Left ventricle myocardium inferior (tissue), 1 donor: ENCODE results near the gene NUCB1. TPM values are rescaled to one million over a fixed set of nuclear protein-coding genes. Genes with fewer than 3 reads are reported as not detected.
A peak's percentile ranks its signal among the peaks of the same experiment; 100 is the strongest.

Source experiments
- DNase-seq: peaks from one replicate; pipeline ENCODE4 v3.0.0-alpha.2; 2020
- H3K27ac ChIP-seq: fragments of 200-600 bp; replicated peaks from 2 replicates; pipeline ENCODE4 v1.8.0; 2021
- H3K27me3 ChIP-seq: fragments of 200-600 bp; 2 replicates; pipeline ENCODE4 v1.8.0; 2021; ENCODE audit warnings: low read depth
- H3K36me3 ChIP-seq: fragments of 200-600 bp; 2 replicates; pipeline ENCODE4 v1.8.0; 2021
- H3K4me1 ChIP-seq: fragments of 200-600 bp; 2 replicates; pipeline ENCODE4 v1.8.0; 2021
- H3K4me3 ChIP-seq: fragments of 200-600 bp; 2 replicates; pipeline ENCODE4 v1.8.0; 2021; ENCODE audit warnings: mild to moderate bottlenecking, moderate library complexity
- H3K9me3 ChIP-seq: fragments of 200-600 bp; replicated peaks from 2 replicates; pipeline ENCODE4 v1.8.0; 2021
- CTCF ChIP-seq: fragments of 200-600 bp; IDR thresholded peaks from 2 replicates; pipeline ENCODE4 v1.8.0; 2021; ENCODE audit warnings: antibody characterized with exemption, mild to moderate bottlenecking, borderline replicate concordance
- intact Hi-C: fragments of 100-400 bp; cut with micrococcal nuclease; formaldehyde crosslinking; loops from one replicate; pipeline ENCODE4 v1.11.0; 2022
- total RNA-seq: library from RNA; stranded (reverse); fragmentation: NEBNext Ultra II Directional; extraction: Animal tissue kit (Norgen Biotek cat#: 25700); gene quantifications from one replicate; pipeline ENCODE4 v1.2.1, GENCODE V29; 2021
- donor health status: DM: no; HTN: yes; CAD: no; lungs with severe emphysema.

Gene NUCB1
- total RNA-seq, 1 donor from 2014 or later: 221 TPM

GRCh38 chr19:48965806-48966540, 65.9 kb downstream of the NUCB1 start:
- Histone ChIP-seq H3K4me1 (peaks cover 85% of the 10 kb centered on the region), H3K27ac (peak overlapping the region; percentile 94), H3K4me3 (peak overlapping the region; percentile 88), H3K9me3 (no peaks in the 10 kb centered on the region), H3K36me3 (peaks cover 43% of the 10 kb centered on the region), H3K27me3 (no peaks in the 10 kb centered on the region)
- intact Hi-C loops: no loop called here
- DNase-seq: peak; percentile 89
- TF ChIP-seq CTCF: no peak

- H3K27me3 ChIP-seq: no peaks in the 10 kb centered on the region
- intact Hi-C loops: no loop called here
- TF ChIP-seq CTCF: no peak
- peak overlapping the region; percentile 94 for H3K27ac ChIP-seq
- H3K36me3 ChIP-seq: peaks cover 48% of the 10 kb centered on the region
- H3K9me3 ChIP-seq: no peaks in the 10 kb centered on the region
- no peak for DNase-seq
- peaks cover 88% of the 10 kb centered on the region for H3K4me1 ChIP-seq
- peak overlapping the region; percentile 88 for H3K4me3 ChIP-seq
Measured at GRCh38 chr19:48966541-48967345, 66.6 kb downstream of the NUCB1 start.

GRCh38 chr19:48967346-48968178, 67.5 kb downstream of the NUCB1 start:
- Histone ChIP-seq H3K36me3 (peaks cover 56% of the 10 kb centered on the region), H3K27me3 (no peaks in the 10 kb centered on the region), H3K4me3 (peak overlapping the region; percentile 88), H3K27ac (peak overlapping the region; percentile 94), H3K4me1 (peaks cover 81% of the 10 kb centered on the region), H3K9me3 (no peaks in the 10 kb centered on the region)
- intact Hi-C loops: no loop called here
- no peak for TF ChIP-seq CTCF
- peak; percentile 36 for DNase-seq

- Histone ChIP-seq H3K4me1 (peaks cover 79% of the 10 kb centered on the region), H3K27ac (peak overlapping the region; percentile 94), H3K9me3 (no peaks in the 10 kb centered on the region), H3K27me3 (no peaks in the 10 kb centered on the region), H3K4me3 (no peak overlapping the region), H3K36me3 (peaks cover 62% of the 10 kb centered on the region)
- DNase-seq: no peak
- TF ChIP-seq CTCF: no peak
- intact Hi-C loops: no loop called here
Measured at GRCh38 chr19:48968179-48968661, 68.1 kb downstream of the NUCB1 start.

GRCh38 chr19:48968813-48969218, 68.7 kb downstream of the NUCB1 start:
- H3K4me1 ChIP-seq: peaks cover 73% of the 10 kb centered on the region
- H3K27me3 ChIP-seq: no peaks in the 10 kb centered on the region
- no peak overlapping the region for H3K4me3 ChIP-seq
- peak overlapping the region; percentile 94 for H3K27ac ChIP-seq
- DNase-seq: no peak
- H3K9me3 ChIP-seq: no peaks in the 10 kb centered on the region
- peaks cover 68% of the 10 kb centered on the region for H3K36me3 ChIP-seq
- no peak for TF ChIP-seq CTCF
- intact Hi-C loops: no loop called here
